GM23338 (cell line): ENCODE data around the gene ADAM10. TPM values are rescaled to one million over a fixed set of nuclear protein-coding genes. Genes with fewer than 3 reads are reported as not detected.

ENCODE experiments used
- ATAC-seq: fragments of 200-7000 bp; cut with Tn5 transposase; 3 replicates; pipeline ENCODE4 v1.9.1; 2020
- DNase-seq: peaks from one replicate; pipeline ENCODE4 v3.0.0-alpha.2; 2015; ENCODE audit warnings: low spot score
- H2AFZ ChIP-seq: fragments of 200-600 bp; sonication (generic); 2 replicates; pipeline ENCODE4 v1.8.0; 2016; ENCODE audit warnings: antibody characterized with exemption, mild to moderate bottlenecking, moderate library complexity
- H3F3A ChIP-seq: fragments of 200-600 bp; sonication (generic); replicated peaks from 2 replicates; pipeline ENCODE4 v1.8.0; 2017; ENCODE audit warnings: antibody characterized with exemption, mixed run types, low read depth
- H3K27ac ChIP-seq: fragments of 200-600 bp; sonication (generic); 2 replicates; pipeline ENCODE4 v1.6.1; 2016; ENCODE audit warnings: low read depth
- H3K27me3 ChIP-seq: fragments of 200-600 bp; sonication (generic); 2 replicates; pipeline ENCODE4 v1.8.0; 2016; ENCODE audit warnings: mild to moderate bottlenecking, mixed run types, moderate library complexity; ENCODE audit not compliant: insufficient read depth
- H3K36me3 ChIP-seq: fragments of 200-600 bp; sonication (generic); 2 replicates; pipeline ENCODE4 v1.8.0; 2016; ENCODE audit warnings: mild to moderate bottlenecking; ENCODE audit not compliant: insufficient read depth
- H3K4me1 ChIP-seq: fragments of 200-600 bp; sonication (generic); 2 replicates; pipeline ENCODE4 v1.8.0; 2016; ENCODE audit warnings: mild to moderate bottlenecking, moderate library complexity; ENCODE audit not compliant: insufficient read depth
- H3K4me2 ChIP-seq: fragments of 200-600 bp; sonication (generic); 2 replicates; pipeline ENCODE4 v1.7.1; 2017; ENCODE audit warnings: mixed run types
- H3K4me3 ChIP-seq: fragments of 200-600 bp; sonication (generic); 2 replicates; pipeline ENCODE4 v1.6.1; 2016; ENCODE audit warnings: mixed run types
- H3K79me2 ChIP-seq: fragments of 200-600 bp; sonication (generic); replicated peaks from 2 replicates; pipeline ENCODE4 v1.8.0; 2017; ENCODE audit warnings: mild to moderate bottlenecking; ENCODE audit not compliant: insufficient read depth
- H3K9me2 ChIP-seq: fragments of 200-600 bp; sonication (generic); 2 replicates; pipeline ENCODE4 v1.8.0; 2017; ENCODE audit not compliant: insufficient read depth
- H4K20me1 ChIP-seq: fragments of 200-600 bp; sonication (generic); replicated peaks from 2 replicates; pipeline ENCODE4 v1.8.0; 2017; ENCODE audit warnings: mild to moderate bottlenecking; ENCODE audit not compliant: insufficient read depth
- H3K27ac Mint-ChIP-seq: 2 replicates; pipeline ENCODE4 v1.8.0; 2020; ENCODE audit warnings: inconsistent platforms, mild to moderate bottlenecking, moderate library complexity, mixed read lengths
- H3K27me3 Mint-ChIP-seq: 3 replicates; pipeline ENCODE4 v1.8.0; 2022; ENCODE audit warnings: low read depth, mild to moderate bottlenecking, moderate library complexity, mixed read lengths, inconsistent platforms; ENCODE audit not compliant: insufficient read depth, poor library complexity
- H3K36me3 Mint-ChIP-seq: 3 replicates; pipeline ENCODE4 v1.8.0; 2021; ENCODE audit warnings: low read depth, mild to moderate bottlenecking, inconsistent platforms, moderate library complexity, mixed read lengths
- H3K4me1 Mint-ChIP-seq: 3 replicates; pipeline ENCODE4 v1.8.0; 2020; ENCODE audit warnings: mild to moderate bottlenecking, inconsistent platforms, mixed read lengths
- H3K4me3 Mint-ChIP-seq: 3 replicates; pipeline ENCODE4 v1.8.0; 2021; ENCODE audit warnings: moderate library complexity, mild to moderate bottlenecking, inconsistent platforms, mixed read lengths
- H3K9me3 Mint-ChIP-seq: 3 replicates; pipeline ENCODE4 v1.8.0; 2020; ENCODE audit warnings: moderate library complexity, mild to moderate bottlenecking, inconsistent platforms, mixed read lengths
- CREB1 ChIP-seq: fragments of 250-450 bp; sonication (Bioruptor Pico); IDR thresholded peaks from 2 replicates; pipeline ENCODE4 v1.5.0; 2020; ENCODE audit warnings: low read depth, mild to moderate bottlenecking, moderate library complexity
- EZH2phosphoT487 ChIP-seq: fragments of 200-600 bp; sonication (generic); IDR thresholded peaks from one replicate; pipeline ENCODE4 v1.8.1; 2018; ENCODE audit warnings: antibody characterized with exemption; ENCODE audit not compliant: unreplicated experiment
- JUNB ChIP-seq: IDR thresholded peaks from one replicate; pipeline ENCODE4 v1.6.1; 2016; ENCODE audit warnings: antibody characterized with exemption; ENCODE audit not compliant: unreplicated experiment
- NANOG ChIP-seq: IDR thresholded peaks from 2 replicates; pipeline ENCODE4 v1.6.1; 2016; ENCODE audit warnings: antibody characterized with exemption, borderline replicate concordance
- STAT1 ChIP-seq: IDR thresholded peaks from one replicate; pipeline ENCODE4 v1.6.1; 2016; ENCODE audit warnings: antibody characterized with exemption; ENCODE audit not compliant: unreplicated experiment
- ZNF331 ChIP-seq: fragments of 250-450 bp; sonication (Bioruptor Pico); IDR thresholded peaks from 2 replicates; pipeline ENCODE4 v1.5.0; 2020; ENCODE audit warnings: low read depth, mild to moderate bottlenecking, moderate library complexity
- polyA plus RNA-seq: library from polyadenylated mRNA; unstranded; fragments of >200 nt; fragmentation: Nextera tagmentation; extraction: Ambion mirVana; gene quantifications from 2 replicates; pipeline ENCODE4 v1.2.1, GENCODE V29; 2016
- total RNA-seq: library from RNA; depleted of rRNA; stranded (reverse); fragments of >200 nt; shearing (Covaris generic); gene quantifications from 2 replicates; pipeline ENCODE4 v1.2.3, GENCODE V29; 2014
- TF ChIP-seq, protein P1 (sequence below): IDR thresholded peaks from one replicate; pipeline ENCODE4 v1.6.1; 2018; ENCODE audit warnings: antibody characterized with exemption; ENCODE audit not compliant: unreplicated experiment
- TF ChIP-seq, protein P2 (sequence below), 2 experiments: fragments of 200-600 bp in 1 of 2; sonication (generic) in 1 of 2; conservative IDR thresholded peaks; 2 replicates each; pipeline versions ENCODE4 v1.5.1 to v1.6.1; 2016 to 2017; ENCODE audit warnings: antibody characterized with exemption in 2 of 2, low read depth in 2 of 2, mild to moderate bottlenecking in 2 of 2, moderate library complexity in 1 of 2

The ADAM10 gene
- total and polyA plus RNA-seq, 2 experiments from 2014 or later: 25.0 to 114 TPM

DNA sequence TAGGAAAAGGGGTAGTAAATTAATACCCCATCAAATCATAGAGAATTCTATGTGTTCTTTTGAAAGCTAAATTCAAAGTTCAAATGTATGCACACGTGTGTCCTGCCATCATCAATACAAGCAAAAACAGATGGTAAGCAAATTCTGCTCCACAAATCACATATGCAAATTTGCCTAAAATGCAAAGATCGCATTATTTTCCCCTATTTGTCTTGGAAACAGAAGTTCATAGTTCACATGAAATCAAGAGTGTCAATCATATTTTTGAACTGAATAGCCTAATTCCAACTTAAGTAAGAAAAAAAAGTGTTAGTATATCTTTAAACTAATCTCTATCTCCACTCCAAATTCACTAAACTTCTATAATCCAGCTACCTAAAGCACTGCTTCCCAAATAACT lies 8.5 kb downstream of the ADAM10 start (continued):
- TF ChIP-seq JUNB (no peak), STAT1 (no peak)
- TF ChIP-seq, protein P1, sequence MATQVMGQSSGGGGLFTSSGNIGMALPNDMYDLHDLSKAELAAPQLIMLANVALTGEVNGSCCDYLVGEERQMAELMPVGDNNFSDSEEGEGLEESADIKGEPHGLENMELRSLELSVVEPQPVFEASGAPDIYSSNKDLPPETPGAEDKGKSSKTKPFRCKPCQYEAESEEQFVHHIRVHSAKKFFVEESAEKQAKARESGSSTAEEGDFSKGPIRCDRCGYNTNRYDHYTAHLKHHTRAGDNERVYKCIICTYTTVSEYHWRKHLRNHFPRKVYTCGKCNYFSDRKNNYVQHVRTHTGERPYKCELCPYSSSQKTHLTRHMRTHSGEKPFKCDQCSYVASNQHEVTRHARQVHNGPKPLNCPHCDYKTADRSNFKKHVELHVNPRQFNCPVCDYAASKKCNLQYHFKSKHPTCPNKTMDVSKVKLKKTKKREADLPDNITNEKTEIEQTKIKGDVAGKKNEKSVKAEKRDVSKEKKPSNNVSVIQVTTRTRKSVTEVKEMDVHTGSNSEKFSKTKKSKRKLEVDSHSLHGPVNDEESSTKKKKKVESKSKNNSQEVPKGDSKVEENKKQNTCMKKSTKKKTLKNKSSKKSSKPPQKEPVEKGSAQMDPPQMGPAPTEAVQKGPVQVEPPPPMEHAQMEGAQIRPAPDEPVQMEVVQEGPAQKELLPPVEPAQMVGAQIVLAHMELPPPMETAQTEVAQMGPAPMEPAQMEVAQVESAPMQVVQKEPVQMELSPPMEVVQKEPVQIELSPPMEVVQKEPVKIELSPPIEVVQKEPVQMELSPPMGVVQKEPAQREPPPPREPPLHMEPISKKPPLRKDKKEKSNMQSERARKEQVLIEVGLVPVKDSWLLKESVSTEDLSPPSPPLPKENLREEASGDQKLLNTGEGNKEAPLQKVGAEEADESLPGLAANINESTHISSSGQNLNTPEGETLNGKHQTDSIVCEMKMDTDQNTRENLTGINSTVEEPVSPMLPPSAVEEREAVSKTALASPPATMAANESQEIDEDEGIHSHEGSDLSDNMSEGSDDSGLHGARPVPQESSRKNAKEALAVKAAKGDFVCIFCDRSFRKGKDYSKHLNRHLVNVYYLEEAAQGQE: no peak

GRCh38 chr15:58740436-58740835 lies 9.1 kb downstream of the ADAM10 start:
- no peaks in the 10 kb centered on the region for H3K9me3 Mint-ChIP-seq
- H3K36me3 Mint-ChIP-seq: no peaks in the 10 kb centered on the region
- Histone ChIP-seq H3K27me3 (no peaks in the 10 kb centered on the region), H4K20me1 (peaks cover 56% of the 10 kb centered on the region), H3K36me3 (no peaks in the 10 kb centered on the region), H3K9me2 (no peaks in the 10 kb centered on the region), H3K27ac (no peak overlapping the region), H3K4me3 (no peak overlapping the region), H3K4me2 (no peak overlapping the region), H2AFZ (no peak overlapping the region), H3F3A (no peaks in the 10 kb centered on the region), H3K79me2 (peaks cover 100% of the 10 kb centered on the region), H3K4me1 (peaks cover 74% of the 10 kb centered on the region)
- no peak overlapping the region for H3K4me3 Mint-ChIP-seq
- H3K27ac Mint-ChIP-seq: no peak overlapping the region
- DNase-seq (no peak), ATAC-seq (no peak)
- H3K4me1 Mint-ChIP-seq: peaks cover 54% of the 10 kb centered on the region
- TF ChIP-seq, protein P2, sequence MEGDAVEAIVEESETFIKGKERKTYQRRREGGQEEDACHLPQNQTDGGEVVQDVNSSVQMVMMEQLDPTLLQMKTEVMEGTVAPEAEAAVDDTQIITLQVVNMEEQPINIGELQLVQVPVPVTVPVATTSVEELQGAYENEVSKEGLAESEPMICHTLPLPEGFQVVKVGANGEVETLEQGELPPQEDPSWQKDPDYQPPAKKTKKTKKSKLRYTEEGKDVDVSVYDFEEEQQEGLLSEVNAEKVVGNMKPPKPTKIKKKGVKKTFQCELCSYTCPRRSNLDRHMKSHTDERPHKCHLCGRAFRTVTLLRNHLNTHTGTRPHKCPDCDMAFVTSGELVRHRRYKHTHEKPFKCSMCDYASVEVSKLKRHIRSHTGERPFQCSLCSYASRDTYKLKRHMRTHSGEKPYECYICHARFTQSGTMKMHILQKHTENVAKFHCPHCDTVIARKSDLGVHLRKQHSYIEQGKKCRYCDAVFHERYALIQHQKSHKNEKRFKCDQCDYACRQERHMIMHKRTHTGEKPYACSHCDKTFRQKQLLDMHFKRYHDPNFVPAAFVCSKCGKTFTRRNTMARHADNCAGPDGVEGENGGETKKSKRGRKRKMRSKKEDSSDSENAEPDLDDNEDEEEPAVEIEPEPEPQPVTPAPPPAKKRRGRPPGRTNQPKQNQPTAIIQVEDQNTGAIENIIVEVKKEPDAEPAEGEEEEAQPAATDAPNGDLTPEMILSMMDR (conservative IDR thresholded peaks at IDR 0.05; ENCODE audit: low read depth in 2 of 2): no peak
- no peak for TF ChIP-seq CREB1 (CRISPR knock-in tag)
- TF ChIP-seq ZNF331: no peak
- no peak for TF ChIP-seq JUNB
- no peak for TF ChIP-seq EZH2phosphoT487
- no peaks in the 10 kb centered on the region for H3K27me3 Mint-ChIP-seq

DNA sequence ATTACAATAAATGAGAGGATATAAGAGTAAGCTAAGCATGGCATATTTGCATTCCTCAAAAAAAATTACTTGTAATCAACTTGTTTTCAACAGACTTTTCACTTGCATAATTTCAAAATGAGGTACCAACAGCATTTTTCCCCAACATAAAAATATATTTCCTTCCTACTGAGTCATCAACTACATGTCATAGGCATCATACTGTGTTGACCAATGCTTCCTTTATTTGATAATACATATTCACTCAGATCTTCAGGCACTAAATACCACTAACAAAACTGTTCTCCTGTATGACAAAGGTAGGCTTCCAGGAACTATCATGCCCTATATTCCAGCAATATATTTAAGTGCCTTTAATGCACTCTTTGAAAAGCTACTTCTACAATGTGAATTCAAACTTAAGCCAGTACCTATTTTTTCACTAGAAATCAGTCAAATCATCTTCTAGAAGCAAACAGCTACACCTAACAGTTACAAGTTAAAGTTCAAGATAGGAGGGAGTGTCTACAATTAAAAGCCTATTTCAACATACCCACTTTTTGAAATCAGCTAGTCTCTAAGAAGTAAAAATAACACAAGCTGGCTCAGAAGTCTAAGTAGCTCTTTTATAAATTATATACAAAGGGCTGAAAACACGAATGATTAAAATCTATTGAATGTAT lies 11.3 kb downstream of the ADAM10 start:
- Mint-ChIP-seq H3K4me3 (no peak overlapping the region), H3K9me3 (no peaks in the 10 kb centered on the region), H3K4me1 (peaks cover 42% of the 10 kb centered on the region), H3K27me3 (no peaks in the 10 kb centered on the region), H3K36me3 (no peaks in the 10 kb centered on the region), H3K27ac (no peak overlapping the region; the same call in 1 of the 2 replicates)
- ATAC-seq (no peak), DNase-seq (no peak)
- H3F3A ChIP-seq: no peaks in the 10 kb centered on the region
- no peaks in the 10 kb centered on the region for H3K36me3 ChIP-seq
- no peak overlapping the region for H3K4me2 ChIP-seq
- H3K9me2 ChIP-seq: no peaks in the 10 kb centered on the region
- H3K27ac ChIP-seq: no peak overlapping the region
- H2AFZ ChIP-seq: no peak overlapping the region
- peaks cover 50% of the 10 kb centered on the region for H4K20me1 ChIP-seq
- H3K27me3 ChIP-seq: no peaks in the 10 kb centered on the region
- H3K79me2 ChIP-seq: peaks cover 100% of the 10 kb centered on the region
- TF ChIP-seq, protein P2 (conservative IDR thresholded peaks at IDR 0.05; ENCODE audit: low read depth in 2 of 2): no peak
- no peak for TF ChIP-seq STAT1
- TF ChIP-seq NANOG: no peak
- H3K4me1 ChIP-seq: peaks cover 64% of the 10 kb centered on the region
- H3K4me3 ChIP-seq: no peak overlapping the region
